CD4-positive, alpha-beta T cell treated with Interleukin-10 for 1 hour (primary cell): Measurements from ENCODE around the gene RGS9BP.
"Not testable (repeated sequence)": the region's sequence is repeated elsewhere in the genome, so short reads cannot be mapped to it uniquely, and the experiment has no call there.

Experiments used
- DNase-seq: peaks from one replicate; pipeline ENCODE4 v3.0.0-alpha.2; 2020

RGS9BP gene

GRCh38 chr19:32672841-32673240 is 2.8 kb upstream of the RGS9BP start:
- no peak for DNase-seq

- DNase-seq = no peak
Observed at GRCh38 chr19:32673573-32673972, 2.1 kb upstream of the RGS9BP start.

DNA sequence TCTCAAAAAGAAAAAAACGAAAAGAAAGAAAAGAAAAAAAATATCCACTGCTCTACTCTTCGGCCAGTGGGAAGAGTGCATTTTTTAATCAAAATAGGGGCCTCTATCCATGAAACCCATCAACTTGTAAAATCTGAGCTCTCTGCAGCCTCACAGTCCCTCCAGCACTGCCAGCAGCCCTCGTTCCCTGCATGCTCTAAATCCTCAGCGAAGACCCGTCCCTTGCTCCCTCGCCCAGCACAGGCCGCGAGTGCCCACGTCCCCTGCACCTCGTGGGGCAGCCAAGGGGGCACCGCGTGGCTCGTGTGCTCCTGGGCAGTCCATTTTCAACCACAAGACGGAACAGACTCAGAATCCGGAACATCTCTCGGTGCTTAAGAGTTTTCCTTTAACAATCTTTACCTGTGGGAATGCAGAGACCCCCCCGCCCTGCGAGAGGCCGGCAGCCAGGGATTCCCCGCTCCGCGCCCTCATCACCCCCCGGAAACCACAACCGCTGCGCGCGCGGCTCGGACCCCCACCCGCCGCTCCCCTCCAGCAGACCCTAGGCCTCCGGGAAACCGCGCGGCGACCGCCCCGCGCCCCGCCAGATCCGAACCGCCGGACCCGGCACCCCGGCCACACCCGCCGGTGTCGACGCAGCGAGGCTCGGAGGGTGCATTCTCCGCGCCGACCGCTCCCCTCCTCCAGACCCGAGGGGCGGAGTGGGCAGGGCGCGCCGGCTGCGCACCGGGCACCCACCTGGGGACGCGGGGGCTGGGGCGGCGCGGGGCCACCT is 1.3 kb upstream of the RGS9BP start:
- no peak for DNase-seq

GRCh38 chr19:32674931-32675719 is 523 bp upstream of the RGS9BP start, which contains the start of gene ANKRD27:
Gene ANKRD27 (minus strand): TSS chr19:32675180. CDS start chr19:32659015, 16,165 bp downstream.
- DNase-seq = peak; percentile 98

DNA sequence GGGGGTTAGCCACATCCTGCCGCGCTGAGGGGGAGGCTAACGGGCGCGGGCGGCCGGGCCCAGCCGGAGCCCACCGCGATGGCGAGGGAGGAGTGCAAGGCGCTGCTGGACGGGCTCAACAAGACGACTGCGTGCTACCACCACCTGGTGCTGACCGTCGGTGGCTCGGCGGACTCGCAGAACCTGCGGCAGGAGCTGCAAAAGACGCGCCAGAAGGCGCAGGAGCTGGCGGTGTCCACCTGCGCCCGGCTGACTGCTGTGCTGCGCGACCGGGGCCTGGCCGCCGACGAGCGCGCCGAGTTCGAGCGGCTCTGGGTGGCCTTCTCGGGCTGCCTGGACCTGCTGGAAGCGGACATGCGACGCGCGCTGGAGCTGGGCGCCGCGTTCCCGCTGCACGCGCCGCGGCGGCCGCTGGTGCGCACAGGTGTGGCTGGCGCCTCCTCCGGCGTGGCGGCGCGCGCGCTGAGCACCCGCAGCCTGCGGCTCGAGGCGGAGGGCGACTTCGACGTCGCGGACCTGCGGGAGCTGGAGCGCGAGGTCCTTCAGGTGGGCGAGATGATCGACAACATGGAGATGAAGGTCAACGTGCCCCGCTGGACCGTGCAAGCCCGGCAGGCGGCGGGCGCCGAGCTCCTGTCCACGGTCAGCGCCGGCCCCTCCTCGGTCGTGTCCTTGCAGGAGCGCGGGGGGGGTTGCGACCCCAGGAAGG is 692 bp downstream of the RGS9BP start:
- peak; percentile 19 for DNase-seq

GRCh38 chr19:32676895-32677359 is 1.3 kb downstream of the RGS9BP start:
- no peak for DNase-seq

DNA sequence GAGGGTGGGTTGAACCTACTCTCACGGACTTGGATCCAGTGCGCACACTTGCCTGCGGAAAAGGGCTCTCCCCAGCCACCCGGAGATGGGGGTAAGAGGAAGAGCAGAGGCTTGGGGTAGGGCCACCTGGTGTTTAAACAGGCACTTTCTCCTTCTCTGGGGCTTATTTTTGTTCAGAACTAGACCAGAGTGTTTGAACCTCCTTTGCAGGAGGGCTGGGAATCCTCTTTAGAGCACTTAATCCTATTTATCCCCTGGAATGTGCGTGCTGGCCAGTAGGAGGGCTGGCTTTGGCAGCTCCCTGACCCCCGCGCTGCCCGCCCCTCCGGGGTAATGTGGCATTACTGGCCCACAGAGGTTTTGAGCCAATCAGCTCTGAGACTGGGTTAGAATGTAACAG is 2.0 kb downstream of the RGS9BP start:
- DNase-seq = no peak

DNA sequence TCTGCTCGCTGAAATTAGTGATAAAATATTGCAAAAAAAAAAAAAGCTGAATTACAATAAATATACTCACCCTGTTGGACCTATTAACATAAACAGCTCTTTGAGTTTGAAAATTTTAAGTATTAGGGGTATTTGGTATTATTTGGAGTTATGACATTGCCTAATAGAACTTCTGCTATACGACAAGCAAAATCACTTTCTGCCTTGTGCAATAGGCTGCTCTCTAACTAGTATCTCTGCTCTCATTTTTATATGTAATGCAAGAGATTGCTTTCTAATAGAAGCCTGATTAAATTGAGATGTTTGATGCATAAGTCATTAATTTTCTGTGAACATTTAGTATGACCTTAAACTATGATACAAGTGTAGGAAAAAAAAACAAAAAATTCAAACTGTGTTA is 5.3 kb downstream of the RGS9BP start:
- no peak for DNase-seq

DNA sequence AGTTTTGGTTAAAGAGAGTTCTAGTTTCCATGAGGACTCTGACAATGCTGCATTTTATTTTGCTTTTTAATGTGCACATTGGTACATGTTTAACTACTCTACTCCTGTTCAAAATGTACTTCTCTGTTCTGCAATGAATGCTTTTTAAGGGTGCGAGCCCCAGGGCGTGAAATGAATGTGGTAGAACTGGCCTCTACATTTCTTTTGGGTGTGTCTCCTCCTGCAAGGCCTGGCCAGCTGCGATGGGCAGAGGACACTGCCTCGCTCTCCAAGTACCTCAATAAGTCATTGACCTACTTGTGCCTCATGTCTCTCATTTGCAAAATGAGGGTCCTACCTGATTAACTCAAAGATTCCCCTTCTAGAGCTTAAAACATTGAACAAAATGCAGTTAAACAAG is 6.7 kb downstream of the RGS9BP start:
- DNase-seq = no peak

GRCh38 chr19:32686847-32687475 is 11.3 kb downstream of the RGS9BP start:
- no peak for DNase-seq

- no peak for DNase-seq
Observed at GRCh38 chr19:32687681-32688080, 12.0 kb downstream of the RGS9BP start.

DNA sequence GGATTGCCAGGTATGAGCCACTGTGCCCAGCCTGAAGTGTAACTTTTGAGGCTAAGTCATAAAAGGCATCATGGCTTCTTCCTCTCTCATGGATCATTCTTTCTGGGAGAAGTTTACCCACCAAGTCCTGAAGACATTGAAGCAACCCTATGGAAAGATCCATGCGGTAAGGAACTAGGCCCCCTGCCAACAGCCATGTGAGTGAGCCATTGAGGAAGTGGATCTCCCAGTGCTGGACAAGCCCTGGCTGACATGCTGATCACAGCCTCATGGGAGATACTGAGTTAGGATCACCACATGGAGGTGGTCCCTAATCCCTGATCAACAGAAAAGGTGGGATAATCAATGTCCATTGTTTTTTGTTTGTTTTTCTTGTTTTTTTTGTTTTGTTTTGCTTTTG is 12.7 kb downstream of the RGS9BP start:
- no peak for DNase-seq

GRCh38 chr19:32691291-32691951 is 15.8 kb downstream of the RGS9BP start, which contains the start of gene NUDT19:
Gene NUDT19 (plus strand): TSS chr19:32691821. CDS start chr19:32691961, 140 bp downstream.
- peak; percentile 78 for DNase-seq

GRCh38 chr19:32691952-32692726 is 16.5 kb downstream of the RGS9BP start:
- DNase-seq = peak; percentile 55

GRCh38 chr19:32692727-32693061 is 17.0 kb downstream of the RGS9BP start:
- no peak for DNase-seq

DNA sequence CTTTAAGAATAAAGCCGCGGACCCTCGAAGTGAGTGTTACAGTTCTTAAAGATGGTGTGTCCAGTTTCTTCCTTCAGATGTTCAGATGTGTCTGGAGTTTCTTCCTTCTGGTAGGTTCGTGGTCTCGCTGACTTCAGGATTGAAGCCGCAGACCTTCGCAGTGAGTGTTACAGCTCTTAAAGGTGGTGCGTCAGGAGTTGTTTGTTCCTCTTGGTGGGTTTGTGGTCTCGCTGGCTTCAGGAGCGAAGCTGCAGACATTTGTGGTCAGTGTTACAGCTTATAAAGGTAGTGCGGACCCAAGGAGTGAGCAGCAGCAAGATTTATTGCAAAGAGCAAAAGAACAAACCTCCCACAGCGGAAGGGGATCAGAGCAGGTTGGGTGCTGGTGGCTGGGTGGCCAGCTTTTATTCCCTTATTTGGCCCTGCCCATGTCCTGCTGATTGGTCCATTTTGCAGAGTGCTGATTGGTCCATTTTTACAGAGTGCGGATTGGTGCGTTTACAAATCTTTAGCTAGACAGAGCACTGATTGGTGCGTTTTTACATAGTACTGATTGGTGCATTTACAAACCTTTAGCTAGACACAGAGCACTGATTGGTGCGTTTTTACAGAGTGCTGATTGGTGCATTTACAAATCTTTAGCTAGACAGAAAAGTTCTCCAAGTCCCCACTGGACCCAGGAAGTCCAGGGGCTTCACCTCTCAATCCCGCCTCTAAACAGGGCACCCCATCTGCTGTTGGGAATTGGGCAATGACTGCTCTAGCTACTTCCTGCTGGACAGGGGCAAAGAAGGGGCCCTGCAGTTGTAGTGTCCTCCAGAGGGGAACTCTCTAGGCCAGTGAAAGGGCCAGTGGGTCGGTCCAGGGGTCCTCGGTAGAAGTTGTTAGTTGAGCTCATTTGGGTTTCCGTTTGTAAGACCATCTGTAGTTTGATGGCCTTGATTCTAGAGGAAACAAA is 17.8 kb downstream of the RGS9BP start:
- DNase-seq = peak; percentile 58

DNA sequence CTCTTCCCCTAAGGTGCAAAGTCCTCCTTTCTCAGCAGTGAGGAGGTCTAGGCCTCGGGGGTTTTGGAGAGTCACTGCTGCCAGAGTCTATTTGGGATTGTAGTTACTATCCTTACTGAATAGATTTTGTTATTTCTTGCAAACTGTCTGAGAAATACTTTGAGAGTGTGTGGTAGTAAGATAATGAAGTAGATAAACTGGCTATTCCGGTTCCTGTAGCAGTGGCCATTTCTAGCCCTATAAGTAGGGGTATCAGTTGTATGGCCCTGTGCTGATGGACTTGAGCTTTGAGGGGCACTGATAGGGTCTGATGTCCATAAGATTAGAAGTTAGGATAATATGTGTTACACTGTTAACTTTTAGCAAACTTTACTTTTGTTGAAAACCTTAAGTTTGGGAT is 18.7 kb downstream of the RGS9BP start:
- not testable (repeated sequence) for DNase-seq

GRCh38 chr19:32694851-32695250 is 19.2 kb downstream of the RGS9BP start:
- not testable (repeated sequence) for DNase-seq

DNA sequence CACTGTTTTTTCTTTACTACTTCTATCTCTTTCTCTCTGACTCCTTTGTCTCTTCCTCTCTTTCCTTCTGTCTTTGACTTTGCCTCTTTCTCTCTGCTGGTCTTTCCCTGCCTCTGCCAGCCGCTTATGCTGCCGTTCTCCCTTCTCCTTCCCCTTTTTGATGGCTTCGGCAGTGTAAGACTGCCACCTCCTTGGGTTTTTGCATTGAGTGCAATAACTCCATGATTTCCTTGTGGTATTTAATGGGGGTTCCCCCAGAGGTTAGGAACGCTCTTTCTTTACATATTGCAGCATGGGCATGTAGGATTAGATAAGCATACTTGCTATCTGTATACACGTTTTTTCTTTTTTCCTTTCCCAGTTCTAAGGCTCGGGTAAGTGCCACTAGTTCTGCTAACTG is 19.9 kb downstream of the RGS9BP start:
- DNase-seq = not testable (repeated sequence)

DNA sequence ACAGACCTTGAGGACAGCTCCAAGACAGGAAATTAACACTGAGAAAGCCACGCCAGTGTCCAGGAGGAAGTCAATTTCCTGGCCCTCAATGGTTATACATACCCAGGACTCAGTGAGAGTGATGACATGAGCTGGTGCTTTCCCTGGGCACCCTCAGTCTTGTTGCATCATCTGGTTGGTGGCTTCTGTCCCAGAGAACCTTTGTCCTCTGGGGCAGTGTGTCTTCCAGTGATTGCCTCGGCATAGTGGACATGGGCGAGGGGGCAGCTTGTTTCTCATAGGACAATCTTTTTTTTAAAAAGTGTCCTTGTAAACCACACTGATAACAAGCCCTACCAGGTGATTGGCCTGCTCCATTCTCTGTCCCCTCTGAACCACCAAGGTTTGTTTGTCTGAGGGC is 21.1 kb downstream of the RGS9BP start:
- not testable (repeated sequence) for DNase-seq
